ENCODE results near the gene MNT.

MNT gene

GRCh38 chr17:2427910-2428309 is 27.1 kb upstream of the MNT start:
- no peaks in the 10 kb centered on the region for H3K27me3 Mint-ChIP-seq
- H3K4me3 Mint-ChIP-seq: no peak overlapping the region
- no peak for DNase-seq
- ATAC-seq: no peak
- peak overlapping the region; percentile 31 for H3K27ac Mint-ChIP-seq
- H3K36me3 Mint-ChIP-seq (ENCODE audit: low read depth): peaks cover 11% of the 10 kb centered on the region
- no peaks in the 10 kb centered on the region for H3K4me1 Mint-ChIP-seq
- no peaks in the 10 kb centered on the region for H3K9me3 Mint-ChIP-seq

- Mint-ChIP-seq H3K27ac (no peak overlapping the region), H3K27me3 (no peaks in the 10 kb centered on the region), H3K36me3 (ENCODE audit: low read depth) (peaks cover 9% of the 10 kb centered on the region), H3K4me3 (no peak overlapping the region), H3K9me3 (no peaks in the 10 kb centered on the region), H3K4me1 (no peaks in the 10 kb centered on the region)
- no peak for ATAC-seq
- DNase-seq: no peak
These were observed 26.4 kb upstream of the MNT start for GRCh38 chr17:2427215-2427614.

GRCh38 chr17:2423271-2423670 is 22.4 kb upstream of the MNT start:
- DNase-seq (no peak), ATAC-seq (no peak)
- Mint-ChIP-seq H3K27ac (no peak overlapping the region), H3K4me1 (no peaks in the 10 kb centered on the region), H3K36me3 (ENCODE audit: low read depth) (peaks cover 13% of the 10 kb centered on the region), H3K9me3 (no peaks in the 10 kb centered on the region), H3K27me3 (no peaks in the 10 kb centered on the region), H3K4me3 (no peak overlapping the region)

GRCh38 chr17:2421315-2422147 is 20.7 kb upstream of the MNT start:
- Mint-ChIP-seq H3K27ac (no peak overlapping the region), H3K4me3 (no peak overlapping the region), H3K36me3 (ENCODE audit: low read depth) (peaks cover 6% of the 10 kb centered on the region), H3K4me1 (no peaks in the 10 kb centered on the region), H3K27me3 (no peaks in the 10 kb centered on the region), H3K9me3 (no peaks in the 10 kb centered on the region)
- ATAC-seq: no peak
- DNase-seq: no peak

GRCh38 chr17:2420176-2420575 is 19.3 kb upstream of the MNT start:
- DNase-seq (no peak), ATAC-seq (no peak)
- Mint-ChIP-seq H3K4me1 (no peaks in the 10 kb centered on the region), H3K36me3 (ENCODE audit: low read depth) (peaks cover 4% of the 10 kb centered on the region), H3K4me3 (no peak overlapping the region), H3K27me3 (no peaks in the 10 kb centered on the region), H3K27ac (no peak overlapping the region), H3K9me3 (no peaks in the 10 kb centered on the region)

GRCh38 chr17:2419486-2419885 is 18.6 kb upstream of the MNT start:
- Mint-ChIP-seq H3K4me3 (no peak overlapping the region), H3K36me3 (ENCODE audit: low read depth) (peaks cover 8% of the 10 kb centered on the region), H3K27me3 (no peaks in the 10 kb centered on the region), H3K27ac (no peak overlapping the region), H3K9me3 (no peaks in the 10 kb centered on the region), H3K4me1 (no peaks in the 10 kb centered on the region)
- DNase-seq (no peak), ATAC-seq (no peak)

- H3K27me3 Mint-ChIP-seq: no peaks in the 10 kb centered on the region
- H3K27ac Mint-ChIP-seq: peak overlapping the region; percentile 43
- no peaks in the 10 kb centered on the region for H3K9me3 Mint-ChIP-seq
- peaks cover 14% of the 10 kb centered on the region for H3K36me3 Mint-ChIP-seq (ENCODE audit: low read depth)
- no peaks in the 10 kb centered on the region for H3K4me1 Mint-ChIP-seq
- DNase-seq (no peak), ATAC-seq (no peak)
- no peak overlapping the region for H3K4me3 Mint-ChIP-seq
These were observed 17.7 kb upstream of the MNT start for GRCh38 chr17:2418572-2418971.

- DNase-seq: peak; percentile 90
- H3K4me1 Mint-ChIP-seq: no peaks in the 10 kb centered on the region
- no peak overlapping the region for H3K27ac Mint-ChIP-seq
- peaks cover 10% of the 10 kb centered on the region for H3K36me3 Mint-ChIP-seq (ENCODE audit: low read depth)
- H3K27me3 Mint-ChIP-seq: no peaks in the 10 kb centered on the region
- no peaks in the 10 kb centered on the region for H3K9me3 Mint-ChIP-seq
- H3K4me3 Mint-ChIP-seq: no peak overlapping the region
- peak; percentile 53 for ATAC-seq
These were observed 15.3 kb upstream of the MNT start for GRCh38 chr17:2416010-2416734.

GRCh38 chr17:2415081-2415480 is 14.2 kb upstream of the MNT start:
- Mint-ChIP-seq H3K4me3 (no peak overlapping the region), H3K27me3 (no peaks in the 10 kb centered on the region), H3K36me3 (ENCODE audit: low read depth) (peaks cover 16% of the 10 kb centered on the region), H3K9me3 (no peaks in the 10 kb centered on the region), H3K27ac (no peak overlapping the region), H3K4me1 (no peaks in the 10 kb centered on the region)
- ATAC-seq: no peak
- DNase-seq: no peak

GRCh38 chr17:2414446-2415064 is 13.7 kb upstream of the MNT start:
- ATAC-seq: no peak
- DNase-seq: no peak
- Mint-ChIP-seq H3K27me3 (no peaks in the 10 kb centered on the region), H3K4me3 (no peak overlapping the region), H3K27ac (no peak overlapping the region), H3K9me3 (no peaks in the 10 kb centered on the region), H3K36me3 (ENCODE audit: low read depth) (peaks cover 16% of the 10 kb centered on the region), H3K4me1 (no peaks in the 10 kb centered on the region)

GRCh38 chr17:2412561-2413021 is 11.7 kb upstream of the MNT start:
- H3K36me3 Mint-ChIP-seq (ENCODE audit: low read depth): peaks cover 16% of the 10 kb centered on the region
- no peak overlapping the region for H3K27ac Mint-ChIP-seq
- no peak for ATAC-seq

GRCh38 chr17:2410951-2411350 is 10.1 kb upstream of the MNT start:
- no peak overlapping the region for H3K27ac Mint-ChIP-seq
- H3K4me3 Mint-ChIP-seq: no peak overlapping the region
- peaks cover 16% of the 10 kb centered on the region for H3K36me3 Mint-ChIP-seq (ENCODE audit: low read depth)
- no peak for ATAC-seq
- no peaks in the 10 kb centered on the region for H3K27me3 Mint-ChIP-seq
- no peak for DNase-seq
- peaks cover 13% of the 10 kb centered on the region for H3K4me1 Mint-ChIP-seq
- no peaks in the 10 kb centered on the region for H3K9me3 Mint-ChIP-seq

More at GRCh38 chr17:2412561-2413021, 11.7 kb upstream of the MNT start:
- Mint-ChIP-seq H3K27me3 (no peaks in the 10 kb centered on the region), H3K4me3 (no peak overlapping the region), H3K9me3 (no peaks in the 10 kb centered on the region), H3K4me1 (no peaks in the 10 kb centered on the region)
- DNase-seq: no peak

GRCh38 chr17:2406903-2407790 is 6.3 kb upstream of the MNT start:
- Mint-ChIP-seq H3K27ac (peak overlapping the region; percentile 48), H3K4me1 (peaks cover 35% of the 10 kb centered on the region), H3K9me3 (no peaks in the 10 kb centered on the region), H3K4me3 (no peak overlapping the region), H3K27me3 (no peaks in the 10 kb centered on the region), H3K36me3 (ENCODE audit: low read depth) (peaks cover 5% of the 10 kb centered on the region)
- DNase-seq (peak; percentile 19), ATAC-seq (peak; percentile 52)

GRCh38 chr17:2406271-2406902 is 5.5 kb upstream of the MNT start:
- no peak for DNase-seq
- peak overlapping the region; percentile 48 for H3K27ac Mint-ChIP-seq

More at GRCh38 chr17:2406271-2406902, 5.5 kb upstream of the MNT start:
- Mint-ChIP-seq H3K9me3 (no peaks in the 10 kb centered on the region), H3K4me1 (peaks cover 39% of the 10 kb centered on the region), H3K36me3 (ENCODE audit: low read depth) (peaks cover 5% of the 10 kb centered on the region), H3K27me3 (no peaks in the 10 kb centered on the region), H3K4me3 (no peak overlapping the region)
- ATAC-seq: no peak
